Transverse colon (tissue), 4 donors: ENCODE data around the gene SCAF1. TPM values are rescaled to one million over a fixed set of nuclear protein-coding genes. Genes with fewer than 3 reads are reported as not detected.
A peak's percentile ranks its signal among the peaks of the same experiment; 100 is the strongest.

Experiments
- DNase-seq: peaks from one replicate; pipeline ENCODE4 v3.0.0-alpha.2; 2019
- H3K27ac ChIP-seq, 4 donors: fragments of 200-600 bp; sonication (generic); 2 replicates each; pipeline ENCODE4 v1.5.1; 2016 to 2018; ENCODE audit warnings: inconsistent platforms in 4 of 4
- H3K27me3 ChIP-seq: fragments of 200-600 bp; sonication (generic); 2 replicates; pipeline ENCODE4 v1.5.1; 2017; ENCODE audit warnings: inconsistent platforms
- H3K36me3 ChIP-seq, 4 donors: fragments of 200-600 bp; sonication (generic); 2 replicates each; pipeline ENCODE4 v1.5.1; 2017 to 2019; ENCODE audit warnings: inconsistent platforms in 4 of 4
- H3K4me1 ChIP-seq, 4 donors: fragments of 200-600 bp; sonication (generic); 2 replicates each; pipeline ENCODE4 v1.5.1; 2017 to 2020; ENCODE audit warnings: inconsistent platforms in 4 of 4
- H3K4me3 ChIP-seq, 4 donors: fragments of 200-600 bp; sonication (generic); 1 replicate in 1 of 4; 2 replicates in 3 of 4; pipeline versions ENCODE4 v1.5.1 to v1.6.1; 2017 to 2019; ENCODE audit warnings: inconsistent platforms in 4 of 4
- H3K9me3 ChIP-seq, 2 donors: fragments of 200-600 bp; sonication (generic); 2 replicates each; pipeline ENCODE4 v1.5.1; 2017 to 2019; ENCODE audit warnings: inconsistent platforms in 2 of 2
- EP300 ChIP-seq: sonication (generic); formaldehyde crosslinking; IDR thresholded peaks from one replicate; pipeline ENCODE4 v1.6.1; 2017; ENCODE audit warnings: antibody characterized with exemption, low read depth
- POLR2A ChIP-seq: fragments of 450-650 bp; IDR thresholded peaks from one replicate; pipeline ENCODE4 v1.6.1; 2016; ENCODE audit warnings: antibody characterized with exemption, mild to moderate bottlenecking, moderate library complexity
- POLR2AphosphoS5 ChIP-seq, 3 donors: sonication (generic); formaldehyde crosslinking; IDR thresholded peaks; one replicate each; pipeline ENCODE4 v1.6.1; 2016; ENCODE audit warnings: antibody characterized with exemption in 3 of 3
- WGBS, 2 donors: methylation state at CpG; one replicate each; pipeline ENCODE4 v1.1.5; 2018; ENCODE audit warnings: low coverage in 1 of 2; 5-methylcytosine and 5-hydroxymethylcytosine counted together
- in situ Hi-C, 4 donors: fragments of 200-750 bp; cut with MboI; loops; one replicate each; pipeline versions ENCODE4 v1.15.0 to v1.15.1; 2017; ENCODE audit warnings: low sequenced_read_pairs in 3 of 4, low pct_ligation_motif_present in 1 of 4, low pct_unique_long_range_greater_than_20kb in 1 of 4
- intact Hi-C: fragments of 100-400 bp; cut with DNase I; formaldehyde crosslinking; loops from one replicate; pipeline ENCODE4 v1.15.1; 2023; ENCODE audit warnings: low total_unique reads
- total RNA-seq, 4 donors: library from RNA; depleted of rRNA; stranded (reverse); fragments of >200 nt; gene quantifications; one replicate each; pipeline ENCODE4 v1.1.0, GENCODE V29; 2016
- TF ChIP-seq, protein P1 (sequence below), 5 experiments: fragments of 200-600 bp in 3 of 5; fragments of 450-650 bp in 2 of 5; sonication (generic) in 3 of 5; IDR thresholded peaks; 1 replicate in 2 of 5; 2 replicates in 3 of 5; pipeline ENCODE4 v1.5.1; 2016 to 2017; ENCODE audit warnings: antibody characterized with exemption in 5 of 5, inconsistent platforms in 3 of 5, mild to moderate bottlenecking in 2 of 5, moderate library complexity in 1 of 5

The SCAF1 gene
- total RNA-seq, 4 donors from 2014 or later: 20.2 to 118 (median 32.7) TPM

DNA sequence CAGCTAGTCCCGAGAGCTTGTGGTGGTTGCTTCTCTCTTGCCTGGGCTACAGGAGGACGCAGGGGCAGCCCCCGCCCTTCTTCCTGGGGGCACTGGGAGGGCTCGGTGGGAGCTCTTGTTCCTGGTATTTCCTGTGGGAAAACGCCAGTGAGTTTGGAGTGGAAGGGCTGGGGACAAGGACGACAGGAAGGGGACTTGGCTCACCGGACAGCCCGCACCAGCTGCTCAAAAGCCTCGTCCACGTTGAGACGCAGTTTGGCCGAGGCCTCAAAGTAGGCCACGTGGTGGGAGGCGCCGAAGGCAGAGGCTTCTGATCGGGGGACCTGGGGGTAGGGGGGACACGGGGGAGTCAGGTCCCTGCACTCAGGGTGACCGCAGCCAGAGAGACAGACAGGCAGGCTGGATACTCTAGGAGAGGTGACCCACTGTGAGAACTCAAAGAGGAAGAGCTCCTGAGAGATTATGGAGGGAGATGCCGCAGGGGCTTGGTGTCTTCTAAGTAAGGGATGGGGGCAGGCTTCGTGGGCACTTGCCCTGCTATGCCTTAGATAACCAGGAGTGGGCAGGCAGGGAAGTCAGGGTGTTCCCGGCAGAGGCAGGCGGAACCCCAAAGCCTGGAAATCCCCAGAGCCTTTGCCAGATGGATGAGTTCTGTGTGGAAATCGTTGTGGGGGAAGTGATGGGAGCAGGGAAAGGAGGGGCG is 6.3 kb upstream of the SCAF1 start:
- H3K4me3 ChIP-seq: no peak overlapping the region
- intact Hi-C loops: loop anchor here (5.0 kb wide), 1 partner anchor 43 kb away; the partner anchor contains the start of gene PRR12
- H3K27me3 ChIP-seq: no peaks in the 10 kb centered on the region
- H3K4me1 ChIP-seq: peaks cover 0 to 39% (median 24%) of the 10 kb centered on the region in 4 donors
- no peaks in the 10 kb centered on the region for H3K9me3 ChIP-seq
- 56% methylated on average over 24 of the region's 24 CpGs; no CpG with 5 or more reads in 1 of the 2 donors for WGBS, 2 donors
- H3K27ac ChIP-seq: peak overlapping the region; percentile 14 to 36 (median 24)
- DNase-seq: no peak
- H3K36me3 ChIP-seq: no peaks in the 10 kb centered on the region
- TF ChIP-seq, protein P1, sequence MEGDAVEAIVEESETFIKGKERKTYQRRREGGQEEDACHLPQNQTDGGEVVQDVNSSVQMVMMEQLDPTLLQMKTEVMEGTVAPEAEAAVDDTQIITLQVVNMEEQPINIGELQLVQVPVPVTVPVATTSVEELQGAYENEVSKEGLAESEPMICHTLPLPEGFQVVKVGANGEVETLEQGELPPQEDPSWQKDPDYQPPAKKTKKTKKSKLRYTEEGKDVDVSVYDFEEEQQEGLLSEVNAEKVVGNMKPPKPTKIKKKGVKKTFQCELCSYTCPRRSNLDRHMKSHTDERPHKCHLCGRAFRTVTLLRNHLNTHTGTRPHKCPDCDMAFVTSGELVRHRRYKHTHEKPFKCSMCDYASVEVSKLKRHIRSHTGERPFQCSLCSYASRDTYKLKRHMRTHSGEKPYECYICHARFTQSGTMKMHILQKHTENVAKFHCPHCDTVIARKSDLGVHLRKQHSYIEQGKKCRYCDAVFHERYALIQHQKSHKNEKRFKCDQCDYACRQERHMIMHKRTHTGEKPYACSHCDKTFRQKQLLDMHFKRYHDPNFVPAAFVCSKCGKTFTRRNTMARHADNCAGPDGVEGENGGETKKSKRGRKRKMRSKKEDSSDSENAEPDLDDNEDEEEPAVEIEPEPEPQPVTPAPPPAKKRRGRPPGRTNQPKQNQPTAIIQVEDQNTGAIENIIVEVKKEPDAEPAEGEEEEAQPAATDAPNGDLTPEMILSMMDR (IDR thresholded peaks at IDR 0.05): no peak
- TF ChIP-seq POLR2AphosphoS5 (IDR thresholded peaks at IDR 0.05): no peak
- TF ChIP-seq EP300: no peak
- TF ChIP-seq POLR2A: no peak
- in situ Hi-C loops: no loop called here

DNA sequence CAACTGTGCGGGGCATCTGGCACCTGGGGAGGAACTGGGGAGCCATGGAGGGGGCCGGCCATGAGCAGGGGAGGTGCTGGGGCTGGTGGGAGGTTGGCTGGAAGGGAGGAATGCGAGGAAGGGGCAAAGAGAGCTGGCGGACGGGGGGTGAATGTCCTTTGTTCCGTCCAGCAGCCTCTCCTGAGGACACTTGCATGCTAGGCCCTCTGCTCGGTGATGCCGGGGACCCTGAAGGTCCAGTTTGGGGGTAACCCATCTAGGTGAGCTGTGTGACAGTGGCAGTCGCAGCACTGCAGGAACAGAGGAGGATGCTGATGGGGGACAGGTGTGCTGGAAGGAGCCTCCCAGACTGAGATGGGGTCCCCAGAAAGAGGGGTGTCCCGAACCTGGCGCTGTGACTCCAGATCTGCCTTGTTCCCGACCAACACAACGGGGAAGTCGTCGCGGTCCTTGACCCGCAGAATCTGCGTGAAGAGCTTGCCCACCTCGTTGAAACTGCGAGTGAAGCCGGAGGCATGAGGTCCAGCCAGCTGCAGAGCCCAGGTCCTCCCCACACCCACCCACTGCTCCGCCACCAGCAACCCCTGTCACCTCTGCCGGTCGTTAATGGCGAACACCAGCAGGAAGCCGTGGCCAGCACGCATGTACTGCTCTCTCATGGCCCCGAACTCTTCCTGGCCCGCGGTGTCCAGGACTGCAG is 5.6 kb upstream of the SCAF1 start:
- in situ Hi-C loops (no loop called here), intact Hi-C loops (loop anchor here (5.0 kb wide), 1 partner anchor 44 kb away; the partner anchor contains the start of gene PRR12)
- no peaks in the 10 kb centered on the region for H3K36me3 ChIP-seq
- no peaks in the 10 kb centered on the region for H3K9me3 ChIP-seq
- WGBS, 2 donors: 75% methylated on average over 30 of the region's 30 CpGs; no CpG with 5 or more reads in 1 of the 2 donors
- peak overlapping the region; percentile 14 to 36 (median 20) for H3K27ac ChIP-seq
- no peaks in the 10 kb centered on the region for H3K27me3 ChIP-seq
- peaks cover 0 to 45% (median 30%) of the 10 kb centered on the region in 4 donors for H3K4me1 ChIP-seq
- TF ChIP-seq EP300: no peak
- no peak for TF ChIP-seq POLR2AphosphoS5 (IDR thresholded peaks at IDR 0.05)
- TF ChIP-seq, protein P1 (IDR thresholded peaks at IDR 0.05): no peak
- TF ChIP-seq POLR2A: no peak
- no peak for DNase-seq
- H3K4me3 ChIP-seq: no peak overlapping the region

DNA sequence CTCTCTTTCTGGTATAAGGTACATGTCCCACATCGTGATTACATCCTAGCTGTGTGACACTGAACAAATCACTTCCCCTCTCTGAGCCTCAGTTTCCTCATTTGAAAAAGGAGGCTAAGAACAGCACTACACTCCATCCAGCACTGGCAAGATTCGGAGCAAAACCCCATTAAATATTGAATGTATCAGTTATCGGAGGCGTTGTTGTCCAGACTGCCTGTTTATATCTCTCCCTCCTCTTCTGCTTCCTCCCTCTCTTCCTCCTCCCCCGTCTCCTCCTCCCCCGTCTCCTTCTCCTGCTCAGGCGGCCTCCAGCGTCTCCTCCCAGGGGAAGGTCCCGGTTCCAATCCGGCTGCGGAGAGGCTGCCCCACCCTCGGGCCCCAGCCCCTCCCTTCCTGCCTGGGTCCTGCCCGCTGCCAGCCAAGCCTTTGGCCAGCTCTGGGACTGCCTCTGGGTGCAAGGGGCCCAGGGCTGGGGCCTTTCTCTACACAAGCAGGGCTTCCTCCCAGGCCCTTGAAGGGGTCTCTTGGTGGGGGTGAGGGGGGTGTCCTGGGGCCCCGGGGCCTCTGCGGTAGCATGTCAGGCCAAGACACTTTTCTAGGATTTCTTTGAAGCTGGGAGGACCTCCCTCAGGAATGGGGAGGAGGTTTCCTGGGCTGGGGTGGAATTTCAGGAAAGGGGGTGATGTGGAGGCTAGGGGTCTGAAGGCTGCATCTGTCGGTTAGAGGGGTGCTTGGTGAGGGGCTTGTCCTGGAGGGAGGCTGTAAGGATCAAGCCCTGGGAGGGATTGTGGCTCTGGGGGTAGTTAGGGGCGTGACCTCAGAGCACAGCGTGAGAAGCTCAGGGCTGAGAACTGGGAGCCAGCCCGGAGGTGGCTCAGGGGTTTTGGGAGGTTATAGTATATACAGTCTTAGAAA is 3.9 kb upstream of the SCAF1 start:
- in situ Hi-C loops: no loop called here
- intact Hi-C loops: loop anchor here (5.0 kb wide), 1 partner anchor 46 kb away; the partner anchor contains the start of gene PRR12
- Histone ChIP-seq H3K36me3 (no peaks in the 10 kb centered on the region), H3K4me3 (peak overlapping the region in 3 of 4 donors; percentile 19 to 85 (median 76)), H3K4me1 (peaks cover 4 to 53% (median 37%) of the 10 kb centered on the region in 4 donors), H3K27ac (peak overlapping the region; percentile 97 to 100 (median 100)), H3K27me3 (no peaks in the 10 kb centered on the region), H3K9me3 (no peaks in the 10 kb centered on the region)
- DNase-seq: peak; percentile 91
- TF ChIP-seq POLR2A (peak; percentile 54), EP300 (no peak), POLR2AphosphoS5 (IDR thresholded peaks at IDR 0.05) (peak; percentile 57 to 78 (median 62))
- TF ChIP-seq, protein P1 (IDR thresholded peaks at IDR 0.05): no peak
- 0 to 10% methylated on average over 2 to 18 of the region's 19 CpGs for WGBS, 2 donors
